ENCODE results near the gene MYCBPAP.
"Not testable (repeated sequence)": the region's sequence is repeated elsewhere in the genome, so short reads cannot be mapped to it uniquely, and the experiment has no call there.

Gene MYCBPAP

GRCh38 chr17:50467114-50467854, 41.0 kb upstream of the MYCBPAP start:
- H3K27me3 ChIP-seq (ENCODE audit: control insufficient read depth, insufficient read depth, low read length): peaks cover 13% of the 10 kb centered on the region
- peaks cover 25% of the 10 kb centered on the region for H3K4me1 ChIP-seq (ENCODE audit: control insufficient read depth, insufficient read depth, low read length)
- peak overlapping the region; percentile 56 for H3K9ac ChIP-seq (ENCODE audit: low read length)
- H3K9me3 ChIP-seq (ENCODE audit: control insufficient read depth, low read length): no peaks in the 10 kb centered on the region
- H3K36me3 ChIP-seq (ENCODE audit: control insufficient read depth, insufficient read depth, low read length): no peaks in the 10 kb centered on the region
- no peak overlapping the region for H3K4me3 ChIP-seq (ENCODE audit: low read length)

GRCh38 chr17:50467855-50468303, 40.4 kb upstream of the MYCBPAP start:
- Histone ChIP-seq H3K4me3 (ENCODE audit: low read length) (no peak overlapping the region), H3K9ac (ENCODE audit: low read length) (no peak overlapping the region), H3K9me3 (ENCODE audit: control insufficient read depth, low read length) (no peaks in the 10 kb centered on the region), H3K4me1 (ENCODE audit: control insufficient read depth, insufficient read depth, low read length) (peaks cover 25% of the 10 kb centered on the region), H3K27me3 (ENCODE audit: control insufficient read depth, insufficient read depth, low read length) (peaks cover 13% of the 10 kb centered on the region), H3K36me3 (ENCODE audit: control insufficient read depth, insufficient read depth, low read length) (no peaks in the 10 kb centered on the region)

- no peak within 1 kb of the TSS for H3K4me3 ChIP-seq (ENCODE audit: low read length)
- H3K4me1 ChIP-seq (ENCODE audit: control insufficient read depth, insufficient read depth, low read length): peaks cover 25% of the 10 kb centered on the region
- no peaks in the 10 kb centered on the region for H3K9me3 ChIP-seq (ENCODE audit: control insufficient read depth, low read length)
- peak within 1 kb of the TSS; percentile 17 for H3K9ac ChIP-seq (ENCODE audit: low read length)
- H3K27me3 ChIP-seq (ENCODE audit: control insufficient read depth, insufficient read depth, low read length): peaks cover 13% of the 10 kb centered on the region
- H3K36me3 ChIP-seq (ENCODE audit: control insufficient read depth, insufficient read depth, low read length): no peaks in the 10 kb centered on the region
Measured at GRCh38 chr17:50468304-50469207, 39.7 kb upstream of the MYCBPAP start, which contains the start of gene CHAD. Gene CHAD, minus strand, starts transcription at chr17:50468880. Its CDS starts 67 bp downstream, at chr17:50468813.

- peaks cover 31% of the 10 kb centered on the region for H3K4me1 ChIP-seq (ENCODE audit: control insufficient read depth, insufficient read depth, low read length)
- no peaks in the 10 kb centered on the region for H3K9me3 ChIP-seq (ENCODE audit: control insufficient read depth, low read length)
- H3K9ac ChIP-seq (ENCODE audit: low read length): peak overlapping the region; percentile 17
- H3K27me3 ChIP-seq (ENCODE audit: control insufficient read depth, insufficient read depth, low read length): peaks cover 13% of the 10 kb centered on the region
- no peak overlapping the region for H3K4me3 ChIP-seq (ENCODE audit: low read length)
- H3K36me3 ChIP-seq (ENCODE audit: control insufficient read depth, insufficient read depth, low read length): no peaks in the 10 kb centered on the region
Measured at GRCh38 chr17:50469208-50469605, 39.0 kb upstream of the MYCBPAP start.

GRCh38 chr17:50469671-50470305, 38.5 kb upstream of the MYCBPAP start:
- no peak overlapping the region for H3K9ac ChIP-seq (ENCODE audit: low read length)
- H3K4me1 ChIP-seq (ENCODE audit: control insufficient read depth, insufficient read depth, low read length): peaks cover 36% of the 10 kb centered on the region
- peaks cover 13% of the 10 kb centered on the region for H3K27me3 ChIP-seq (ENCODE audit: control insufficient read depth, insufficient read depth, low read length)
- H3K9me3 ChIP-seq (ENCODE audit: control insufficient read depth, low read length): no peaks in the 10 kb centered on the region
- no peaks in the 10 kb centered on the region for H3K36me3 ChIP-seq (ENCODE audit: control insufficient read depth, insufficient read depth, low read length)
- H3K4me3 ChIP-seq (ENCODE audit: low read length): no peak overlapping the region

- no peaks in the 10 kb centered on the region for H3K36me3 ChIP-seq (ENCODE audit: control insufficient read depth, insufficient read depth, low read length)
- peaks cover 13% of the 10 kb centered on the region for H3K27me3 ChIP-seq (ENCODE audit: control insufficient read depth, insufficient read depth, low read length)
- no peaks in the 10 kb centered on the region for H3K9me3 ChIP-seq (ENCODE audit: control insufficient read depth, low read length)
- H3K4me1 ChIP-seq (ENCODE audit: control insufficient read depth, insufficient read depth, low read length): peaks cover 34% of the 10 kb centered on the region
- no peak overlapping the region for H3K4me3 ChIP-seq (ENCODE audit: low read length)
- H3K9ac ChIP-seq (ENCODE audit: low read length): no peak overlapping the region
Measured at GRCh38 chr17:50470426-50470825, 37.8 kb upstream of the MYCBPAP start.

- Histone ChIP-seq H3K9me3 (ENCODE audit: control insufficient read depth, low read length) (no peaks in the 10 kb centered on the region), H3K4me1 (ENCODE audit: control insufficient read depth, insufficient read depth, low read length) (peaks cover 29% of the 10 kb centered on the region), H3K36me3 (ENCODE audit: control insufficient read depth, insufficient read depth, low read length) (no peaks in the 10 kb centered on the region), H3K27me3 (ENCODE audit: control insufficient read depth, insufficient read depth, low read length) (peaks cover 13% of the 10 kb centered on the region), H3K9ac (ENCODE audit: low read length) (no peak overlapping the region), H3K4me3 (ENCODE audit: low read length) (no peak overlapping the region)
Measured at GRCh38 chr17:50471009-50471905, 37.0 kb upstream of the MYCBPAP start.

- Histone ChIP-seq H3K9ac (ENCODE audit: low read length) (no peak overlapping the region), H3K36me3 (ENCODE audit: control insufficient read depth, insufficient read depth, low read length) (no peaks in the 10 kb centered on the region), H3K9me3 (ENCODE audit: control insufficient read depth, low read length) (no peaks in the 10 kb centered on the region), H3K4me1 (ENCODE audit: control insufficient read depth, insufficient read depth, low read length) (peaks cover 27% of the 10 kb centered on the region), H3K27me3 (ENCODE audit: control insufficient read depth, insufficient read depth, low read length) (peaks cover 13% of the 10 kb centered on the region), H3K4me3 (ENCODE audit: low read length) (no peak overlapping the region)
Measured at GRCh38 chr17:50472286-50472685, 36.0 kb upstream of the MYCBPAP start.

GRCh38 chr17:50472761-50473161, 35.5 kb upstream of the MYCBPAP start:
- peaks cover 22% of the 10 kb centered on the region for H3K4me1 ChIP-seq (ENCODE audit: control insufficient read depth, insufficient read depth, low read length)
- H3K9me3 ChIP-seq (ENCODE audit: control insufficient read depth, low read length); H3K9ac ChIP-seq (ENCODE audit: low read length); H3K4me3 ChIP-seq (ENCODE audit: low read length); H3K36me3 ChIP-seq (ENCODE audit: control insufficient read depth, insufficient read depth, low read length); H3K27me3 ChIP-seq (ENCODE audit: control insufficient read depth, insufficient read depth, low read length): not testable (repeated sequence)

GRCh38 chr17:50473901-50474300, 34.3 kb upstream of the MYCBPAP start:
- Histone ChIP-seq H3K9me3 (ENCODE audit: control insufficient read depth, low read length) (no peaks in the 10 kb centered on the region), H3K27me3 (ENCODE audit: control insufficient read depth, insufficient read depth, low read length) (no peaks in the 10 kb centered on the region), H3K9ac (ENCODE audit: low read length) (no peak overlapping the region), H3K4me1 (ENCODE audit: control insufficient read depth, insufficient read depth, low read length) (peaks cover 26% of the 10 kb centered on the region), H3K36me3 (ENCODE audit: control insufficient read depth, insufficient read depth, low read length) (no peaks in the 10 kb centered on the region), H3K4me3 (ENCODE audit: low read length) (no peak overlapping the region)

GRCh38 chr17:50474523-50474922, 33.7 kb upstream of the MYCBPAP start:
- Histone ChIP-seq H3K36me3 (ENCODE audit: control insufficient read depth, insufficient read depth, low read length) (no peaks in the 10 kb centered on the region), H3K9me3 (ENCODE audit: control insufficient read depth, low read length) (no peaks in the 10 kb centered on the region), H3K4me1 (ENCODE audit: control insufficient read depth, insufficient read depth, low read length) (peaks cover 27% of the 10 kb centered on the region), H3K27me3 (ENCODE audit: control insufficient read depth, insufficient read depth, low read length) (no peaks in the 10 kb centered on the region), H3K4me3 (ENCODE audit: low read length) (no peak overlapping the region), H3K9ac (ENCODE audit: low read length) (no peak overlapping the region)

Measured in mucosa of stomach (tissue), 1 donor.